ENCODE results near the gene UBE3C.
"Not testable (repeated sequence)": the region's sequence is repeated elsewhere in the genome, so short reads cannot be mapped to it uniquely, and the experiment has no call there.

UBE3C gene

GRCh38 chr7:157117796-157118195 is 20.9 kb upstream of the UBE3C start:
- no peaks in the 10 kb centered on the region for H3K36me3 ChIP-seq (ENCODE audit: control insufficient read depth, insufficient read depth, low read length)
- no peak overlapping the region for H3K27ac ChIP-seq (ENCODE audit: low read depth, low read length)
- H3K4me3 ChIP-seq (ENCODE audit: low read length): no peak overlapping the region
- H3K9ac ChIP-seq (ENCODE audit: low read length): no peak overlapping the region
- no peaks in the 10 kb centered on the region for H3K27me3 ChIP-seq (ENCODE audit: control insufficient read depth, insufficient read depth, low read length)
- H3K4me1 ChIP-seq (ENCODE audit: control insufficient read depth, insufficient read depth, low read length): no peaks in the 10 kb centered on the region

GRCh38 chr7:157120181-157120580 is 18.5 kb upstream of the UBE3C start:
- H3K4me1 ChIP-seq (ENCODE audit: control insufficient read depth, insufficient read depth, low read length): no peaks in the 10 kb centered on the region
- H3K9ac ChIP-seq (ENCODE audit: low read length): no peak overlapping the region
- no peaks in the 10 kb centered on the region for H3K36me3 ChIP-seq (ENCODE audit: control insufficient read depth, insufficient read depth, low read length)
- H3K4me3 ChIP-seq (ENCODE audit: low read length): no peak overlapping the region
- H3K27ac ChIP-seq (ENCODE audit: low read depth, low read length): no peak overlapping the region
- no peaks in the 10 kb centered on the region for H3K27me3 ChIP-seq (ENCODE audit: control insufficient read depth, insufficient read depth, low read length)

GRCh38 chr7:157121184-157121715 is 17.5 kb upstream of the UBE3C start:
- H3K9ac ChIP-seq (ENCODE audit: low read length): no peak overlapping the region
- H3K27ac ChIP-seq (ENCODE audit: low read depth, low read length): no peak overlapping the region
- no peaks in the 10 kb centered on the region for H3K36me3 ChIP-seq (ENCODE audit: control insufficient read depth, insufficient read depth, low read length)
- H3K4me1 ChIP-seq (ENCODE audit: control insufficient read depth, insufficient read depth, low read length): no peaks in the 10 kb centered on the region
- no peak overlapping the region for H3K4me3 ChIP-seq (ENCODE audit: low read length)
- H3K27me3 ChIP-seq (ENCODE audit: control insufficient read depth, insufficient read depth, low read length): no peaks in the 10 kb centered on the region

GRCh38 chr7:157122800-157123495 is 15.8 kb upstream of the UBE3C start:
- H3K4me3 ChIP-seq (ENCODE audit: low read length): no peak overlapping the region
- no peaks in the 10 kb centered on the region for H3K4me1 ChIP-seq (ENCODE audit: control insufficient read depth, insufficient read depth, low read length)
- H3K36me3 ChIP-seq (ENCODE audit: control insufficient read depth, insufficient read depth, low read length): no peaks in the 10 kb centered on the region
- no peaks in the 10 kb centered on the region for H3K27me3 ChIP-seq (ENCODE audit: control insufficient read depth, insufficient read depth, low read length)
- no peak overlapping the region for H3K9ac ChIP-seq (ENCODE audit: low read length)
- no peak overlapping the region for H3K27ac ChIP-seq (ENCODE audit: low read depth, low read length)

- Histone ChIP-seq H3K4me3 (ENCODE audit: low read length) (no peak overlapping the region), H3K36me3 (ENCODE audit: control insufficient read depth, insufficient read depth, low read length) (no peaks in the 10 kb centered on the region), H3K9ac (ENCODE audit: low read length) (no peak overlapping the region), H3K4me1 (ENCODE audit: control insufficient read depth, insufficient read depth, low read length) (no peaks in the 10 kb centered on the region), H3K27me3 (ENCODE audit: control insufficient read depth, insufficient read depth, low read length) (no peaks in the 10 kb centered on the region), H3K27ac (ENCODE audit: low read depth, low read length) (no peak overlapping the region)
Observed at GRCh38 chr7:157124690-157125089, 14.0 kb upstream of the UBE3C start.

GRCh38 chr7:157125376-157126223 is 13.1 kb upstream of the UBE3C start:
- H3K27me3 ChIP-seq (ENCODE audit: control insufficient read depth, insufficient read depth, low read length): no peaks in the 10 kb centered on the region
- H3K4me1 ChIP-seq (ENCODE audit: control insufficient read depth, insufficient read depth, low read length): no peaks in the 10 kb centered on the region
- H3K9ac ChIP-seq (ENCODE audit: low read length): no peak overlapping the region
- H3K4me3 ChIP-seq (ENCODE audit: low read length): no peak overlapping the region
- no peaks in the 10 kb centered on the region for H3K36me3 ChIP-seq (ENCODE audit: control insufficient read depth, insufficient read depth, low read length)
- no peak overlapping the region for H3K27ac ChIP-seq (ENCODE audit: low read depth, low read length)

- H3K27me3 ChIP-seq (ENCODE audit: control insufficient read depth, insufficient read depth, low read length): no peaks in the 10 kb centered on the region
- H3K4me3 ChIP-seq (ENCODE audit: low read length): no peak overlapping the region
- no peak overlapping the region for H3K9ac ChIP-seq (ENCODE audit: low read length)
- no peaks in the 10 kb centered on the region for H3K4me1 ChIP-seq (ENCODE audit: control insufficient read depth, insufficient read depth, low read length)
- no peaks in the 10 kb centered on the region for H3K36me3 ChIP-seq (ENCODE audit: control insufficient read depth, insufficient read depth, low read length)
- no peak overlapping the region for H3K27ac ChIP-seq (ENCODE audit: low read depth, low read length)
Observed at GRCh38 chr7:157126921-157127320, 11.8 kb upstream of the UBE3C start.

GRCh38 chr7:157129200-157129599 is 9.5 kb upstream of the UBE3C start:
- H3K4me3 ChIP-seq (ENCODE audit: low read length): no peak overlapping the region
- H3K27ac ChIP-seq (ENCODE audit: low read depth, low read length): no peak overlapping the region
- H3K4me1 ChIP-seq (ENCODE audit: control insufficient read depth, insufficient read depth, low read length): no peaks in the 10 kb centered on the region
- no peak overlapping the region for H3K9ac ChIP-seq (ENCODE audit: low read length)
- no peaks in the 10 kb centered on the region for H3K27me3 ChIP-seq (ENCODE audit: control insufficient read depth, insufficient read depth, low read length)
- H3K36me3 ChIP-seq (ENCODE audit: control insufficient read depth, insufficient read depth, low read length): no peaks in the 10 kb centered on the region

GRCh38 chr7:157129907-157130460 is 8.7 kb upstream of the UBE3C start:
- Histone ChIP-seq H3K27ac (ENCODE audit: low read depth, low read length) (no peak overlapping the region), H3K9ac (ENCODE audit: low read length) (no peak overlapping the region), H3K4me3 (ENCODE audit: low read length) (no peak overlapping the region), H3K27me3 (ENCODE audit: control insufficient read depth, insufficient read depth, low read length) (no peaks in the 10 kb centered on the region), H3K4me1 (ENCODE audit: control insufficient read depth, insufficient read depth, low read length) (no peaks in the 10 kb centered on the region), H3K36me3 (ENCODE audit: control insufficient read depth, insufficient read depth, low read length) (no peaks in the 10 kb centered on the region)

- not testable (repeated sequence) for H3K27ac ChIP-seq (ENCODE audit: low read depth, low read length); H3K27me3 ChIP-seq (ENCODE audit: control insufficient read depth, insufficient read depth, low read length); H3K36me3 ChIP-seq (ENCODE audit: control insufficient read depth, insufficient read depth, low read length); H3K9ac ChIP-seq (ENCODE audit: low read length); H3K4me3 ChIP-seq (ENCODE audit: low read length); H3K4me1 ChIP-seq (ENCODE audit: control insufficient read depth, insufficient read depth, low read length)
Observed at GRCh38 chr7:157130849-157131248, 7.9 kb upstream of the UBE3C start.

- H3K4me1 ChIP-seq (ENCODE audit: control insufficient read depth, insufficient read depth, low read length): no peaks in the 10 kb centered on the region
- H3K27me3 ChIP-seq (ENCODE audit: control insufficient read depth, insufficient read depth, low read length): no peaks in the 10 kb centered on the region
- H3K9ac ChIP-seq (ENCODE audit: low read length): no peak overlapping the region
- H3K4me3 ChIP-seq (ENCODE audit: low read length): no peak overlapping the region
- H3K36me3 ChIP-seq (ENCODE audit: control insufficient read depth, insufficient read depth, low read length): no peaks in the 10 kb centered on the region
- no peak overlapping the region for H3K27ac ChIP-seq (ENCODE audit: low read depth, low read length)
Observed at GRCh38 chr7:157132796-157133195, 5.9 kb upstream of the UBE3C start.

- H3K4me3 ChIP-seq (ENCODE audit: low read length): no peak overlapping the region
- H3K27ac ChIP-seq (ENCODE audit: low read depth, low read length): no peak overlapping the region
- no peak overlapping the region for H3K9ac ChIP-seq (ENCODE audit: low read length)
- H3K27me3 ChIP-seq (ENCODE audit: control insufficient read depth, insufficient read depth, low read length): no peaks in the 10 kb centered on the region
- no peaks in the 10 kb centered on the region for H3K36me3 ChIP-seq (ENCODE audit: control insufficient read depth, insufficient read depth, low read length)
- H3K4me1 ChIP-seq (ENCODE audit: control insufficient read depth, insufficient read depth, low read length): peaks cover 3% of the 10 kb centered on the region
Observed at GRCh38 chr7:157133304-157133703, 5.4 kb upstream of the UBE3C start.
